ENCODE data around the gene CEACAM6.

The CEACAM6 gene

DNA sequence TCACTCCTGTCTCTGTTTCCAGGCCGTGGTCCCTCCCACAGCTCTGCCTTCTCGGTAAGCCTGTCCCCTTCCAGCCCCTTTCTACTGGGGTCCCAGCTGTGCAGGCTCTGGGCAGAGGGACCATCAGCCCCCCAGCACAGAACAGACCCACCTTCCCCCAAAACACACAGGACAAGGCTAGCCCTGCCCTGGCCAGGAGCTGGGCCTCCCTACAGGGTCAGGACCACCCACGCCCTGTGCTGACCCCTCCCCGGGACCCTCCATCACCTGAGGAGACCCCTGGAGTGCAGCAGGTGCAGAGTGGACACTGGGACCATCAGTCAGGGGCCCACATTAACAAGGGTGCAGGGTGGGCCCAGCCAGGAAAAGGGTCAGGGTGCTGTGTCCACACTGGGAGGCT, 55.0 kb downstream of the CEACAM6 start:
- DNase-seq (ENCODE audit: low spot score), result no peak
- in situ Hi-C loops (cut with MboI; ENCODE audit: low sequenced_read_pairs, unreplicated experiment), result no loop called here
- TF ChIP-seq, protein P1, sequence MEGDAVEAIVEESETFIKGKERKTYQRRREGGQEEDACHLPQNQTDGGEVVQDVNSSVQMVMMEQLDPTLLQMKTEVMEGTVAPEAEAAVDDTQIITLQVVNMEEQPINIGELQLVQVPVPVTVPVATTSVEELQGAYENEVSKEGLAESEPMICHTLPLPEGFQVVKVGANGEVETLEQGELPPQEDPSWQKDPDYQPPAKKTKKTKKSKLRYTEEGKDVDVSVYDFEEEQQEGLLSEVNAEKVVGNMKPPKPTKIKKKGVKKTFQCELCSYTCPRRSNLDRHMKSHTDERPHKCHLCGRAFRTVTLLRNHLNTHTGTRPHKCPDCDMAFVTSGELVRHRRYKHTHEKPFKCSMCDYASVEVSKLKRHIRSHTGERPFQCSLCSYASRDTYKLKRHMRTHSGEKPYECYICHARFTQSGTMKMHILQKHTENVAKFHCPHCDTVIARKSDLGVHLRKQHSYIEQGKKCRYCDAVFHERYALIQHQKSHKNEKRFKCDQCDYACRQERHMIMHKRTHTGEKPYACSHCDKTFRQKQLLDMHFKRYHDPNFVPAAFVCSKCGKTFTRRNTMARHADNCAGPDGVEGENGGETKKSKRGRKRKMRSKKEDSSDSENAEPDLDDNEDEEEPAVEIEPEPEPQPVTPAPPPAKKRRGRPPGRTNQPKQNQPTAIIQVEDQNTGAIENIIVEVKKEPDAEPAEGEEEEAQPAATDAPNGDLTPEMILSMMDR (IDR thresholded peaks at IDR 0.05; ENCODE audit: borderline replicate concordance, control extremely low read depth, extremely low read depth, insufficient read depth, missing control alignments), result no peak

- in situ Hi-C loops (cut with MboI; ENCODE audit: low sequenced_read_pairs, unreplicated experiment), result no loop called here
- DNase-seq (ENCODE audit: low spot score), result peak; percentile 39
- TF ChIP-seq, protein P1 (IDR thresholded peaks at IDR 0.05; ENCODE audit: borderline replicate concordance, control extremely low read depth, extremely low read depth, insufficient read depth, missing control alignments), result no peak
Measured at GRCh38 chr19:41811036-41811435, 55.7 kb downstream of the CEACAM6 start.

GRCh38 chr19:41811981-41812380, 56.7 kb downstream of the CEACAM6 start:
- TF ChIP-seq, protein P1 (IDR thresholded peaks at IDR 0.05; ENCODE audit: borderline replicate concordance, control extremely low read depth, extremely low read depth, insufficient read depth, missing control alignments), result no peak
- no peak for DNase-seq (ENCODE audit: low spot score)
- in situ Hi-C loops (cut with MboI; ENCODE audit: low sequenced_read_pairs, unreplicated experiment), result no loop called here

- TF ChIP-seq, protein P1 (IDR thresholded peaks at IDR 0.05; ENCODE audit: borderline replicate concordance, control extremely low read depth, extremely low read depth, insufficient read depth, missing control alignments), result no peak
- in situ Hi-C loops (cut with MboI; ENCODE audit: low sequenced_read_pairs, unreplicated experiment), result no loop called here
- no peak for DNase-seq (ENCODE audit: low spot score)
Measured at GRCh38 chr19:41813911-41814310, 58.6 kb downstream of the CEACAM6 start.

GRCh38 chr19:41815301-41815700, 60.0 kb downstream of the CEACAM6 start:
- DNase-seq (ENCODE audit: low spot score), result no peak
- TF ChIP-seq, protein P1 (IDR thresholded peaks at IDR 0.05; ENCODE audit: borderline replicate concordance, control extremely low read depth, extremely low read depth, insufficient read depth, missing control alignments), result no peak
- in situ Hi-C loops (cut with MboI; ENCODE audit: low sequenced_read_pairs, unreplicated experiment), result no loop called here

- TF ChIP-seq, protein P1 (IDR thresholded peaks at IDR 0.05; ENCODE audit: borderline replicate concordance, control extremely low read depth, extremely low read depth, insufficient read depth, missing control alignments), result no peak
- DNase-seq (ENCODE audit: low spot score), result no peak
- in situ Hi-C loops (cut with MboI; ENCODE audit: low sequenced_read_pairs, unreplicated experiment), result no loop called here
Measured at GRCh38 chr19:41816761-41817160, 61.4 kb downstream of the CEACAM6 start.
